ENCODE measurements around the gene SLC38A7.
"Not testable (repeated sequence)": the region's sequence is repeated elsewhere in the genome, so short reads cannot be mapped to it uniquely, and the experiment has no call there.

The SLC38A7 gene

GRCh38 chr16:58639230-58639629, 45.3 kb downstream of the SLC38A7 start:
- no peak overlapping the region for H3K4me3 ChIP-seq (ENCODE audit: insufficient read depth, low read depth, low read length, poor library complexity, severe bottlenecking)
- H3K36me3 ChIP-seq (ENCODE audit: control insufficient read depth, insufficient read depth, low read length): no peaks in the 10 kb centered on the region
- H3K9me3 ChIP-seq (ENCODE audit: control insufficient read depth, low read length): no peaks in the 10 kb centered on the region
- no peak for DNase-seq
- no peaks in the 10 kb centered on the region for H3K4me1 ChIP-seq (ENCODE audit: control insufficient read depth, insufficient read depth, low read length, poor library complexity, severe bottlenecking)
- no peaks in the 10 kb centered on the region for H3K27me3 ChIP-seq (replicated peaks; ENCODE audit: control insufficient read depth, insufficient read depth, low read length, poor library complexity, severe bottlenecking)
- no peak overlapping the region for H3K27ac ChIP-seq (ENCODE audit: insufficient read depth, low read length, poor library complexity, severe bottlenecking)

- DNase-seq: no peak
- Histone ChIP-seq H3K4me1 (ENCODE audit: control insufficient read depth, insufficient read depth, low read length, poor library complexity, severe bottlenecking) (no peaks in the 10 kb centered on the region), H3K36me3 (ENCODE audit: control insufficient read depth, insufficient read depth, low read length) (no peaks in the 10 kb centered on the region), H3K27ac (ENCODE audit: insufficient read depth, low read length, poor library complexity, severe bottlenecking) (no peak overlapping the region), H3K9me3 (ENCODE audit: control insufficient read depth, low read length) (no peaks in the 10 kb centered on the region), H3K4me3 (ENCODE audit: insufficient read depth, low read depth, low read length, poor library complexity, severe bottlenecking) (no peak overlapping the region), H3K27me3 (replicated peaks; ENCODE audit: control insufficient read depth, insufficient read depth, low read length, poor library complexity, severe bottlenecking) (no peaks in the 10 kb centered on the region)
Observed at GRCh38 chr16:58638148-58639036, 46.2 kb downstream of the SLC38A7 start.

DNA sequence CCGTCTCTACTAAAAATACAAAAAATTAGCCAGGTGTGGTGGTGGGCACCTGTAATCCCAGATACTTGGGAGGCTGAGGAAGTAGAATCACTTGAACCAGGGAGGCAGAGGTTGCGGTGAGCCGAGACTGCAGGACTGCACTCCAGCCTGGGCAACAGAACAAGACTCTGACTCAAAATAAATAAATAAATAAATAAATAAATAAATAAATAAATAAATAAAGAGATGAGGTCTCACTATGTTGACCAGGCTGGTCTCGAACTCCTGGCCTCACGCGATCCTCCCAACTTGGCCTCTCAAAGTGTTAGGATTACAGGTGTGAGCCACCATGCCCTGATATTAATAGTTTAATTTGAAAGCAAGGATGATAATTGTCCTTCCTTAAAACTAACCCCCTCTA, 47.5 kb downstream of the SLC38A7 start:
- H3K9me3 ChIP-seq (ENCODE audit: control insufficient read depth, low read length); H3K4me3 ChIP-seq (ENCODE audit: insufficient read depth, low read depth, low read length, poor library complexity, severe bottlenecking); DNase-seq; H3K4me1 ChIP-seq (ENCODE audit: control insufficient read depth, insufficient read depth, low read length, poor library complexity, severe bottlenecking); H3K36me3 ChIP-seq (ENCODE audit: control insufficient read depth, insufficient read depth, low read length); H3K27me3 ChIP-seq (replicated peaks; ENCODE audit: control insufficient read depth, insufficient read depth, low read length, poor library complexity, severe bottlenecking); H3K27ac ChIP-seq (ENCODE audit: insufficient read depth, low read length, poor library complexity, severe bottlenecking): not testable (repeated sequence)

DNA sequence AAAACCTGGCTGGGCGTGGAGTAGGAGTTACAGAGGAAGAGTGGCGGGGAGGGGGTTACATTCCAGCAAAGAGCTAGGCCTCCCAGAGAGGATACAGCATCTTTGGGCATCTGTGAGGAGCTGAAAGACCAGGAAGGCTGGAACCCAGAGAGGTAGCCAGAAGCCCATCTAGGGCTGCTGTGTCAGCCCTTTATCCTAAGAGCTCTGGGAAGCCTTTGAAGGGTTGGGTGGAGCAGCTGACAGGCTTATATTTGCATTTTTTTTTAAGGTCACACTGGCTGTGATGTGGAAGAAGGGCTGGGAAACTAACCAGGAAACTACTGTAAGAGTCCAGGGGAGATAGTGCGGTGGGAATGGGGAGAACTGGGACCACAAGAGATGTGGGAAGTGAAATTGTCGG, 48.1 kb downstream of the SLC38A7 start:
- Histone ChIP-seq H3K4me3 (ENCODE audit: insufficient read depth, low read depth, low read length, poor library complexity, severe bottlenecking) (no peak overlapping the region), H3K27ac (ENCODE audit: insufficient read depth, low read length, poor library complexity, severe bottlenecking) (no peak overlapping the region), H3K4me1 (ENCODE audit: control insufficient read depth, insufficient read depth, low read length, poor library complexity, severe bottlenecking) (no peaks in the 10 kb centered on the region), H3K9me3 (ENCODE audit: control insufficient read depth, low read length) (no peaks in the 10 kb centered on the region), H3K27me3 (replicated peaks; ENCODE audit: control insufficient read depth, insufficient read depth, low read length, poor library complexity, severe bottlenecking) (no peaks in the 10 kb centered on the region), H3K36me3 (ENCODE audit: control insufficient read depth, insufficient read depth, low read length) (no peaks in the 10 kb centered on the region)
- DNase-seq: no peak

DNA sequence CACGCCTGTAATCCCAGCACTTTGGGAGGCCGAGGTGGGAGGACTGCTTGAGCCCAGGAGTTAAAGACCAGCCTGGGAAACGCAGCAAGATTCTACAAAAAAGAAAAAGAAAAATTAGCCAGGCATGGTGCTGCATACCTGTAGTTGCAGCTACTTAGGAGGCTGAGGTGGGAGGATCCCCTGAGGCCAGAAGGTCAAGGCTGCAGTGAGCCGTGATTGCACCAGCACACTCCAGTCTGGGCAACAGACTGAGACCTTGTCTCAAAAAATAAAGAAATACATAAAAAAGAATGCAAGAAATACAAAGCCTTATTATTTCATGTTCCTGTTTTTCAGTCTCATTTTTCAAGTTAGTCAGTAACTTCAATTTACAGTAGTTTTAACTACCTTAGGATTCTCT, 49.1 kb downstream of the SLC38A7 start:
- Histone ChIP-seq H3K4me1 (ENCODE audit: control insufficient read depth, insufficient read depth, low read length, poor library complexity, severe bottlenecking) (no peaks in the 10 kb centered on the region), H3K9me3 (ENCODE audit: control insufficient read depth, low read length) (no peaks in the 10 kb centered on the region), H3K27me3 (replicated peaks; ENCODE audit: control insufficient read depth, insufficient read depth, low read length, poor library complexity, severe bottlenecking) (no peaks in the 10 kb centered on the region), H3K4me3 (ENCODE audit: insufficient read depth, low read depth, low read length, poor library complexity, severe bottlenecking) (no peak overlapping the region), H3K27ac (ENCODE audit: insufficient read depth, low read length, poor library complexity, severe bottlenecking) (no peak overlapping the region), H3K36me3 (ENCODE audit: control insufficient read depth, insufficient read depth, low read length) (no peaks in the 10 kb centered on the region)
- no peak for DNase-seq

GRCh38 chr16:58634265-58634802, 50.2 kb downstream of the SLC38A7 start:
- no peak overlapping the region for H3K27ac ChIP-seq (ENCODE audit: insufficient read depth, low read length, poor library complexity, severe bottlenecking)
- no peaks in the 10 kb centered on the region for H3K9me3 ChIP-seq (ENCODE audit: control insufficient read depth, low read length)
- H3K27me3 ChIP-seq (replicated peaks; ENCODE audit: control insufficient read depth, insufficient read depth, low read length, poor library complexity, severe bottlenecking): no peaks in the 10 kb centered on the region
- peaks cover 2% of the 10 kb centered on the region for H3K36me3 ChIP-seq (ENCODE audit: control insufficient read depth, insufficient read depth, low read length)
- no peak for DNase-seq
- peaks cover 4% of the 10 kb centered on the region for H3K4me1 ChIP-seq (ENCODE audit: control insufficient read depth, insufficient read depth, low read length, poor library complexity, severe bottlenecking)
- no peak overlapping the region for H3K4me3 ChIP-seq (ENCODE audit: insufficient read depth, low read depth, low read length, poor library complexity, severe bottlenecking)

DNA sequence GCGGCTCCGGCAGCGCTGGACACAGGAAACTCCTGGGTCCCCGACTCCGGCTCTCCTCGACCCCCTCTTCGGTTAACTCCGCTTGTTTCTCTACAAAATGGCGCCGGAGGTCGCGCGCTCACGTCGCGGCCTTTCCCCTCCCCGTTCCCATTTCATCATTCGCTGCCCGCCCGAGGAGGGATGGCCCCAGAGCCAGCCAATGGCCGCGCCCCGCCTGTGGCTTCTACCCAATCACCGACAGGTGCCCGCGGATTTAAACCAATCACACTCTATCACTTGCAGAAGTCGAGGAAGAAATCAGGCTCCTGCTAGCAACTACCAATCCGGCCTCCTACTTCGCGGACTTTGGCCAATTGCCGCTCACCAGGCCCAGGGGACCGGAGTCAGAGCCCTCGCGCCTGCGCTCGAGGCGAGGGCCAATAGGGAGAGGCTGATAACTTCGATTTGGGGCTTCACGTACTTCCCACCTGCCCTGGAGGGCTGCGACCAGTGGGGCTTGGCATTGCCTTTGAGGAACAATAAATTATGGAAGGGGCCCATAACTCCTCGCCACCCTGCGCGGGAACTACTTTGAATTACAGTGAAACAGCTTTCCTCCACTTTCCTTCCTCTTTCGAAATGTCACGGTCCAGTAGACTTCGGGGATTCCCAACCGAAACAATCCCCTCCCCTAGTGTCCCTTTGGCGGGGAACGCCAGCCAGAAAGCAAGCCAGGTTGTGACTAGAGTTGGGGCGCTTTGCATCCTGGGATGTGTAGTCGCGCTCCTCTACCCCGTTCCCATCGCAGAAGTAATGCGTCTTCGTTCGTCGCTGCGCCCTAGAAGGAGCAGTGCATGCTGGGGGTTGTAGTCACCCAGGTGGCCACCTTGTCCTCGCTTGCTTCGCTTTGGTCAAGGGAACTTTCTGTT, 54.6 kb downstream of the SLC38A7 start, which contains the start of gene CNOT1:
Gene CNOT1, minus strand, starts transcription at position 94 of the 908 bp plus-strand sequence. CDS start 30,489 bp downstream, outside the sequence.
- peak within 1 kb of the TSS; percentile 99 for H3K27ac ChIP-seq (ENCODE audit: insufficient read depth, low read length, poor library complexity, severe bottlenecking)
- DNase-seq: peak; percentile 96 to 99 (median 97)
- no peaks in the 10 kb centered on the region for H3K9me3 ChIP-seq (ENCODE audit: control insufficient read depth, low read length)
- H3K27me3 ChIP-seq (replicated peaks; ENCODE audit: control insufficient read depth, insufficient read depth, low read length, poor library complexity, severe bottlenecking): no peaks in the 10 kb centered on the region
- peak within 1 kb of the TSS; percentile 100 for H3K4me3 ChIP-seq (ENCODE audit: insufficient read depth, low read depth, low read length, poor library complexity, severe bottlenecking)
- peaks cover 15% of the 10 kb centered on the region for H3K4me1 ChIP-seq (ENCODE audit: control insufficient read depth, insufficient read depth, low read length, poor library complexity, severe bottlenecking)
- peaks cover 4% of the 10 kb centered on the region for H3K36me3 ChIP-seq (ENCODE audit: control insufficient read depth, insufficient read depth, low read length)

GRCh38 chr16:58628845-58629732, 55.5 kb downstream of the SLC38A7 start:
- peaks cover 15% of the 10 kb centered on the region for H3K4me1 ChIP-seq (ENCODE audit: control insufficient read depth, insufficient read depth, low read length, poor library complexity, severe bottlenecking)
- H3K9me3 ChIP-seq (ENCODE audit: control insufficient read depth, low read length): no peaks in the 10 kb centered on the region
- DNase-seq: peak; percentile 26 to 55 (median 35)
- H3K27me3 ChIP-seq (replicated peaks; ENCODE audit: control insufficient read depth, insufficient read depth, low read length, poor library complexity, severe bottlenecking): no peaks in the 10 kb centered on the region
- H3K27ac ChIP-seq (ENCODE audit: insufficient read depth, low read length, poor library complexity, severe bottlenecking): peak overlapping the region; percentile 99
- peaks cover 7% of the 10 kb centered on the region for H3K36me3 ChIP-seq (ENCODE audit: control insufficient read depth, insufficient read depth, low read length)
- H3K4me3 ChIP-seq (ENCODE audit: insufficient read depth, low read depth, low read length, poor library complexity, severe bottlenecking): peak overlapping the region; percentile 100

GRCh38 chr16:58624209-58624608, 60.4 kb downstream of the SLC38A7 start:
- no peak overlapping the region for H3K4me3 ChIP-seq (ENCODE audit: insufficient read depth, low read depth, low read length, poor library complexity, severe bottlenecking)
- H3K36me3 ChIP-seq (ENCODE audit: control insufficient read depth, insufficient read depth, low read length): peaks cover 24% of the 10 kb centered on the region
- peaks cover 12% of the 10 kb centered on the region for H3K4me1 ChIP-seq (ENCODE audit: control insufficient read depth, insufficient read depth, low read length, poor library complexity, severe bottlenecking)
- H3K27ac ChIP-seq (ENCODE audit: insufficient read depth, low read length, poor library complexity, severe bottlenecking): no peak overlapping the region
- no peaks in the 10 kb centered on the region for H3K27me3 ChIP-seq (replicated peaks; ENCODE audit: control insufficient read depth, insufficient read depth, low read length, poor library complexity, severe bottlenecking)
- no peak for DNase-seq
- H3K9me3 ChIP-seq (ENCODE audit: control insufficient read depth, low read length): no peaks in the 10 kb centered on the region
